ENCODE measurements around the gene KLHL29.

DNA sequence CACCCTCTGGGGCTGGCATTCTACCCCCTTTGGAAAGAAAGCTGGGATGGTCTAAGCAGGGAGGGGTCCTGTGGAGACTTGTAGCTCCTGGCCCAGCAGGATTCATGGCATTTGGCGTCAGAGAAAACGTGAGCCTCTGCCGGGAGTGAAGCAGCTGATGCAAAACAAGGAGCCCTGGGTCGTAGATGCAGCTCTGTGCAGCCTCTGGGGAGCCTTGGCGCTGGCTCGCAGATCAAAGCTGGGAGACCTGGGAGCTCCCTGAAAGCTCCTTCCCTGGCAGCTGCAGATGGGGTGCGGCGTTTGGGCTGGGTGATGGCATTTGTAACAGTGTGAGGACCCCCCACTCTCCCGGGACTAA, 148.3 kb downstream of the KLHL29 start:
- TF ChIP-seq, protein P1, sequence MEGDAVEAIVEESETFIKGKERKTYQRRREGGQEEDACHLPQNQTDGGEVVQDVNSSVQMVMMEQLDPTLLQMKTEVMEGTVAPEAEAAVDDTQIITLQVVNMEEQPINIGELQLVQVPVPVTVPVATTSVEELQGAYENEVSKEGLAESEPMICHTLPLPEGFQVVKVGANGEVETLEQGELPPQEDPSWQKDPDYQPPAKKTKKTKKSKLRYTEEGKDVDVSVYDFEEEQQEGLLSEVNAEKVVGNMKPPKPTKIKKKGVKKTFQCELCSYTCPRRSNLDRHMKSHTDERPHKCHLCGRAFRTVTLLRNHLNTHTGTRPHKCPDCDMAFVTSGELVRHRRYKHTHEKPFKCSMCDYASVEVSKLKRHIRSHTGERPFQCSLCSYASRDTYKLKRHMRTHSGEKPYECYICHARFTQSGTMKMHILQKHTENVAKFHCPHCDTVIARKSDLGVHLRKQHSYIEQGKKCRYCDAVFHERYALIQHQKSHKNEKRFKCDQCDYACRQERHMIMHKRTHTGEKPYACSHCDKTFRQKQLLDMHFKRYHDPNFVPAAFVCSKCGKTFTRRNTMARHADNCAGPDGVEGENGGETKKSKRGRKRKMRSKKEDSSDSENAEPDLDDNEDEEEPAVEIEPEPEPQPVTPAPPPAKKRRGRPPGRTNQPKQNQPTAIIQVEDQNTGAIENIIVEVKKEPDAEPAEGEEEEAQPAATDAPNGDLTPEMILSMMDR (IDR thresholded peaks at IDR 0.05; ENCODE audit: low read depth, low read length), result no peak
- TF ChIP-seq POLR2A (IDR thresholded peaks at IDR 0.05; ENCODE audit: extremely low read depth, insufficient read length) (no peak), MYC (IDR thresholded peaks at IDR 0.05; ENCODE audit: low read depth, low read length) (no peak)
- TF ChIP-seq, protein P2, sequence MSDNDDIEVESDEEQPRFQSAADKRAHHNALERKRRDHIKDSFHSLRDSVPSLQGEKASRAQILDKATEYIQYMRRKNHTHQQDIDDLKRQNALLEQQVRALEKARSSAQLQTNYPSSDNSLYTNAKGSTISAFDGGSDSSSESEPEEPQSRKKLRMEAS (IDR thresholded peaks at IDR 0.05; ENCODE audit: low read depth, low read length), result no peak

Measured in NB4 (cell line).